ENCODE data around the gene MAPKAPK2. TPM values are rescaled to one million over a fixed set of nuclear protein-coding genes. Genes with fewer than 3 reads are reported as not detected.

The MAPKAPK2 gene
- polyA plus RNA-seq, 1 donor from 2014 or later = 9.0 TPM

DNA sequence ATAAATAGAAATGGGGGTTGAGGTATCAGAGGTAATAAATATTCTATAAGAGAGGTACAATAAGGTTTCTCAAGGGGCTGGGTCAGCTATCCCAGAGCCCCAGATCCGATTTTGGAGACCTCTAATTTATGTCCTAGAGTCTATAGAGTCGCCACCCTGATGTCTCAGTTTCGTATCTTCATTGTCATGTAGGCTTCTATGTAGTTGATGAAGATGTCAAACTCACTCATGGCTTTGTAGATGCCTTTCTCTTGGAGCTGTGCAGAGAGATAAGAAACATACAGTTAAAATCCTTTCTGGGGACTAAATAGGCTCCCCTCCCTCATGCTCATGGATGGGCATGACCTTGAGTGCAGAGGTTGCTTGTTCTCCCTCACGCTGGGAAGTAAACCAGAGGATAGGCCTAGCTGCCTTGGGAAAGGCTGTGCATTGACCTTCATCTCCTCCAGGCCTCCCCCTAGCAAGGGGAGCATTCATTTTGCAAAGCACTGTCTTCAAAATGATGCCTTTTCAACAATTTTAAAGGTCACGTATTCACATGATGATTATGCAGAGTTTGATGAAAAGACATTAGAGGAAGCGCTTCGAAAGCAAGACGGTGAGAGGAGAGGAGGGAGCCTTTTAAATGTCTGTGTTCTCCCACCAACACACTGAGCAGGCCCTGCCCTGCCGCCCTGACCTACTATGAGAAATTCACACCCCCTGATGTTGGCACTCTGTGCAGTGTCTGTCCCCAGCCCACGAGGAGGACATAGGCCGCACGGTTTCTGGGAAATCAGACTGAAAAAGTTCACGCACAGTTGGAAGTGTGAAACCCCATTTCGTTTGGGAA, 84.0 kb downstream of the MAPKAPK2 start:
- no peaks in the 10 kb centered on the region for H3K27me3 ChIP-seq (ENCODE audit: insufficient read depth, low read depth, low read length)
- no peak overlapping the region for H2AFZ ChIP-seq (ENCODE audit: low read depth, low read length)
- no peak overlapping the region for H3K4me2 ChIP-seq (ENCODE audit: low read length)
- TF ChIP-seq SMC3 (conservative IDR thresholded peaks at IDR 0.05; ENCODE audit: poor library complexity) = no peak
- TF ChIP-seq EP300 (conservative IDR thresholded peaks at IDR 0.05; ENCODE audit: poor library complexity, severe bottlenecking) = no peak
- TF ChIP-seq TAF1 (IDR thresholded peaks at IDR 0.05; ENCODE audit: low read depth) = no peak
- no peak for TF ChIP-seq RAD21 (conservative IDR thresholded peaks at IDR 0.05)
- no peak for TF ChIP-seq POLR2AphosphoS5 (IDR thresholded peaks at IDR 0.05)
- no peak for TF ChIP-seq MXI1 (conservative IDR thresholded peaks at IDR 0.05; ENCODE audit: poor library complexity, severe bottlenecking)
- TF ChIP-seq EZH2 (IDR thresholded peaks at IDR 0.05; ENCODE audit: borderline replicate concordance, insufficient read depth, low read length, poor library complexity, severe bottlenecking) = no peak
- TF ChIP-seq, protein P1, sequence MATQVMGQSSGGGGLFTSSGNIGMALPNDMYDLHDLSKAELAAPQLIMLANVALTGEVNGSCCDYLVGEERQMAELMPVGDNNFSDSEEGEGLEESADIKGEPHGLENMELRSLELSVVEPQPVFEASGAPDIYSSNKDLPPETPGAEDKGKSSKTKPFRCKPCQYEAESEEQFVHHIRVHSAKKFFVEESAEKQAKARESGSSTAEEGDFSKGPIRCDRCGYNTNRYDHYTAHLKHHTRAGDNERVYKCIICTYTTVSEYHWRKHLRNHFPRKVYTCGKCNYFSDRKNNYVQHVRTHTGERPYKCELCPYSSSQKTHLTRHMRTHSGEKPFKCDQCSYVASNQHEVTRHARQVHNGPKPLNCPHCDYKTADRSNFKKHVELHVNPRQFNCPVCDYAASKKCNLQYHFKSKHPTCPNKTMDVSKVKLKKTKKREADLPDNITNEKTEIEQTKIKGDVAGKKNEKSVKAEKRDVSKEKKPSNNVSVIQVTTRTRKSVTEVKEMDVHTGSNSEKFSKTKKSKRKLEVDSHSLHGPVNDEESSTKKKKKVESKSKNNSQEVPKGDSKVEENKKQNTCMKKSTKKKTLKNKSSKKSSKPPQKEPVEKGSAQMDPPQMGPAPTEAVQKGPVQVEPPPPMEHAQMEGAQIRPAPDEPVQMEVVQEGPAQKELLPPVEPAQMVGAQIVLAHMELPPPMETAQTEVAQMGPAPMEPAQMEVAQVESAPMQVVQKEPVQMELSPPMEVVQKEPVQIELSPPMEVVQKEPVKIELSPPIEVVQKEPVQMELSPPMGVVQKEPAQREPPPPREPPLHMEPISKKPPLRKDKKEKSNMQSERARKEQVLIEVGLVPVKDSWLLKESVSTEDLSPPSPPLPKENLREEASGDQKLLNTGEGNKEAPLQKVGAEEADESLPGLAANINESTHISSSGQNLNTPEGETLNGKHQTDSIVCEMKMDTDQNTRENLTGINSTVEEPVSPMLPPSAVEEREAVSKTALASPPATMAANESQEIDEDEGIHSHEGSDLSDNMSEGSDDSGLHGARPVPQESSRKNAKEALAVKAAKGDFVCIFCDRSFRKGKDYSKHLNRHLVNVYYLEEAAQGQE (IDR thresholded peaks at IDR 0.05; ENCODE audit: borderline replicate concordance) = no peak
- TF ChIP-seq, protein P2, sequence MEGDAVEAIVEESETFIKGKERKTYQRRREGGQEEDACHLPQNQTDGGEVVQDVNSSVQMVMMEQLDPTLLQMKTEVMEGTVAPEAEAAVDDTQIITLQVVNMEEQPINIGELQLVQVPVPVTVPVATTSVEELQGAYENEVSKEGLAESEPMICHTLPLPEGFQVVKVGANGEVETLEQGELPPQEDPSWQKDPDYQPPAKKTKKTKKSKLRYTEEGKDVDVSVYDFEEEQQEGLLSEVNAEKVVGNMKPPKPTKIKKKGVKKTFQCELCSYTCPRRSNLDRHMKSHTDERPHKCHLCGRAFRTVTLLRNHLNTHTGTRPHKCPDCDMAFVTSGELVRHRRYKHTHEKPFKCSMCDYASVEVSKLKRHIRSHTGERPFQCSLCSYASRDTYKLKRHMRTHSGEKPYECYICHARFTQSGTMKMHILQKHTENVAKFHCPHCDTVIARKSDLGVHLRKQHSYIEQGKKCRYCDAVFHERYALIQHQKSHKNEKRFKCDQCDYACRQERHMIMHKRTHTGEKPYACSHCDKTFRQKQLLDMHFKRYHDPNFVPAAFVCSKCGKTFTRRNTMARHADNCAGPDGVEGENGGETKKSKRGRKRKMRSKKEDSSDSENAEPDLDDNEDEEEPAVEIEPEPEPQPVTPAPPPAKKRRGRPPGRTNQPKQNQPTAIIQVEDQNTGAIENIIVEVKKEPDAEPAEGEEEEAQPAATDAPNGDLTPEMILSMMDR (IDR thresholded peaks at IDR 0.05; ENCODE audit: poor library complexity, severe bottlenecking) = no peak
- H3K27ac ChIP-seq (ENCODE audit: low read length) = no peak overlapping the region
- no peaks in the 10 kb centered on the region for H3F3A ChIP-seq (ENCODE audit: insufficient read depth, low read length, poor library complexity, severe bottlenecking)
- H3K4me3 ChIP-seq (ENCODE audit: low read length) = no peak overlapping the region
- H3K36me3 ChIP-seq (ENCODE audit: insufficient read depth, low read length) = no peaks in the 10 kb centered on the region
- no peaks in the 10 kb centered on the region for H3K9me3 ChIP-seq (ENCODE audit: low read length)
- H3K79me2 ChIP-seq (replicated peaks; ENCODE audit: insufficient read depth, low read length) = no peaks in the 10 kb centered on the region
- H3K9ac ChIP-seq (ENCODE audit: low read length) = no peak overlapping the region
- H4K20me1 ChIP-seq (ENCODE audit: insufficient read depth) = no peaks in the 10 kb centered on the region
- no peaks in the 10 kb centered on the region for H3K9me2 ChIP-seq (ENCODE audit: insufficient read depth, low read length)

DNA sequence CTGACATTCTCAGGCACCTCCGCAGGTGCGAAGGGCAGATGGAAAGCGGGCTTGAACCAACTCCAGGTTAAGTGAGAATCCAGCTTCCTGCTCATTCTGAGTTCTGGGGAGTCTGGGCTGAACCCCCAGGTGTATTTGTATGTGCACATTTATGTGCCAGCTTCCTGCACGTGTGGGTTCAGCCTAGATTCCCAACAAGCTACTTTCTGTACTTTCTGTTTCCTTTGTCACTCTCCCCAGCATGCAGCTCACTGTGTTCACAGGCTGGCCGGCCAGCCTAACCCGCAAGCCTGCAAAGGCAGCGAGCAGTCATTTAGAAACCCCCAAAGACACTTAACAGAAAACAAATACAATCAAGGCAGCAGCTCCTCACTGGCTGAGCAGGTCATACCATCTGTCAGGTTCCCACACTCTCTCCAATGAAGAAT, 84.6 kb downstream of the MAPKAPK2 start:
- Histone ChIP-seq H3K79me2 (replicated peaks; ENCODE audit: insufficient read depth, low read length) (no peaks in the 10 kb centered on the region), H3K9ac (ENCODE audit: low read length) (no peak overlapping the region), H3K4me3 (ENCODE audit: low read length) (no peak overlapping the region), H3K27ac (ENCODE audit: low read length) (no peak overlapping the region), H3F3A (ENCODE audit: insufficient read depth, low read length, poor library complexity, severe bottlenecking) (no peaks in the 10 kb centered on the region), H3K4me2 (ENCODE audit: low read length) (no peak overlapping the region), H2AFZ (ENCODE audit: low read depth, low read length) (no peak overlapping the region), H3K27me3 (ENCODE audit: insufficient read depth, low read depth, low read length) (no peaks in the 10 kb centered on the region), H3K36me3 (ENCODE audit: insufficient read depth, low read length) (no peaks in the 10 kb centered on the region), H3K9me2 (ENCODE audit: insufficient read depth, low read length) (no peaks in the 10 kb centered on the region), H3K9me3 (ENCODE audit: low read length) (no peaks in the 10 kb centered on the region), H4K20me1 (ENCODE audit: insufficient read depth) (no peaks in the 10 kb centered on the region)
- no peak for TF ChIP-seq MXI1 (conservative IDR thresholded peaks at IDR 0.05; ENCODE audit: poor library complexity, severe bottlenecking)
- no peak for TF ChIP-seq RAD21 (conservative IDR thresholded peaks at IDR 0.05)
- TF ChIP-seq, protein P2 (IDR thresholded peaks at IDR 0.05; ENCODE audit: poor library complexity, severe bottlenecking) = no peak
- TF ChIP-seq EZH2 (IDR thresholded peaks at IDR 0.05; ENCODE audit: borderline replicate concordance, insufficient read depth, low read length, poor library complexity, severe bottlenecking) = no peak
- TF ChIP-seq EP300 (conservative IDR thresholded peaks at IDR 0.05; ENCODE audit: poor library complexity, severe bottlenecking) = no peak
- no peak for TF ChIP-seq POLR2AphosphoS5 (IDR thresholded peaks at IDR 0.05)
- no peak for TF ChIP-seq TAF1 (IDR thresholded peaks at IDR 0.05; ENCODE audit: low read depth)
- no peak for TF ChIP-seq SMC3 (conservative IDR thresholded peaks at IDR 0.05; ENCODE audit: poor library complexity)
